ENCODE data around the gene COL27A1. TPM values are rescaled to one million over a fixed set of nuclear protein-coding genes. Genes with fewer than 3 reads are reported as not detected.
A peak's percentile ranks its signal among the peaks of the same experiment; 100 is the strongest.
"Not testable (repeated sequence)": the region's sequence is repeated elsewhere in the genome, so short reads cannot be mapped to it uniquely, and the experiment has no call there.

The COL27A1 gene
- total and polyA plus RNA-seq, 7 donors: 1.4 to 13.3 (median 4.3) TPM

- intact Hi-C loops (cut with DNase I): no loop called here
- H3K4me1 ChIP-seq: no peaks in the 10 kb centered on the region
- no peak for DNase-seq
- no peak overlapping the region for H3K27ac ChIP-seq
- WGBS, 2 donors: 92 to 94% methylated on average over 8 of the region's 8 CpGs
- no peak for TF ChIP-seq EP300 (IDR thresholded peaks at IDR 0.05)
- no peak for TF ChIP-seq POLR2A (IDR thresholded peaks at IDR 0.05)
- TF ChIP-seq CTCF (IDR thresholded peaks at IDR 0.05): no peak
- no peak for TF ChIP-seq POLR2AphosphoS5 (IDR thresholded peaks at IDR 0.05)
- H3K27me3 ChIP-seq: no peaks in the 10 kb centered on the region
- no peak overlapping the region for H3K4me3 ChIP-seq
- H3K36me3 ChIP-seq: no peaks in the 10 kb centered on the region
- H3K9me3 ChIP-seq: no peaks in the 10 kb centered on the region
Observed at GRCh38 chr9:114318416-114318815, 163.1 kb downstream of the COL27A1 start.

DNA sequence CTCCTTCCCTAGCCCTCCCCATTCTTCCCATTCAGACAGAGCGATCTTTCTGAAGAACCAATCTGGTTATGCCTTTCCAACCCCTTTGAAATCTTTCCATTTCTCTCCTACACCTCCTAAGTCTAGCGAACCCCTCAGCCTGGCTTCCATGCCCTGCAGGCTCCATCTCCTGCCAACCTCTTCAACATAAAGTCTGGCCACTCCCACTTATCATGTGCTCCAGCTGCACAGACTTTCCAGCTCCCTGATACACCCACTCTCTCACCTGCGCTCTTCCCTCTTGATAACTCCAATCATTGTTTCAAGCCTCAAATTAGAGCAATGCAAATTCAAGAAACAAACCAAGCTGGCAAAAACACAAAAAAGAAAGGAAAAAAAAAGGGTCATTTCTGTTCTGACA lies 163.8 kb downstream of the COL27A1 start:
- peak; percentile 8 for DNase-seq
- Histone ChIP-seq H3K4me3 (no peak overlapping the region), H3K27me3 (no peaks in the 10 kb centered on the region), H3K4me1 (no peaks in the 10 kb centered on the region), H3K36me3 (no peaks in the 10 kb centered on the region), H3K9me3 (no peaks in the 10 kb centered on the region), H3K27ac (no peak overlapping the region)
- intact Hi-C loops (cut with DNase I): no loop called here
- WGBS, 2 donors: 50 to 79% methylated on average over 3 of the region's 3 CpGs
- TF ChIP-seq CTCF (IDR thresholded peaks at IDR 0.05) (no peak), POLR2A (IDR thresholded peaks at IDR 0.05) (no peak), EP300 (IDR thresholded peaks at IDR 0.05) (no peak), POLR2AphosphoS5 (IDR thresholded peaks at IDR 0.05) (no peak)

GRCh38 chr9:114320710-114321109 lies 165.4 kb downstream of the COL27A1 start:
- H3K27ac ChIP-seq; H3K27me3 ChIP-seq; H3K9me3 ChIP-seq; DNase-seq; H3K4me3 ChIP-seq; H3K4me1 ChIP-seq; H3K36me3 ChIP-seq; intact Hi-C loops (cut with DNase I): not testable (repeated sequence)
- 92 to 93% methylated on average over 7 of the region's 7 CpGs for WGBS, 2 donors

- intact Hi-C loops (cut with DNase I): no loop called here
- WGBS, 2 donors: 79 to 90% methylated on average over 8 of the region's 8 CpGs
- Histone ChIP-seq H3K36me3 (no peaks in the 10 kb centered on the region), H3K27ac (no peak overlapping the region), H3K27me3 (no peaks in the 10 kb centered on the region), H3K4me1 (no peaks in the 10 kb centered on the region), H3K9me3 (no peaks in the 10 kb centered on the region), H3K4me3 (no peak overlapping the region)
- TF ChIP-seq EP300 (IDR thresholded peaks at IDR 0.05) (no peak), POLR2A (IDR thresholded peaks at IDR 0.05) (no peak), CTCF (IDR thresholded peaks at IDR 0.05) (no peak), POLR2AphosphoS5 (IDR thresholded peaks at IDR 0.05) (no peak)
- DNase-seq: no peak
Observed at GRCh38 chr9:114321759-114322158, 166.4 kb downstream of the COL27A1 start.

DNA sequence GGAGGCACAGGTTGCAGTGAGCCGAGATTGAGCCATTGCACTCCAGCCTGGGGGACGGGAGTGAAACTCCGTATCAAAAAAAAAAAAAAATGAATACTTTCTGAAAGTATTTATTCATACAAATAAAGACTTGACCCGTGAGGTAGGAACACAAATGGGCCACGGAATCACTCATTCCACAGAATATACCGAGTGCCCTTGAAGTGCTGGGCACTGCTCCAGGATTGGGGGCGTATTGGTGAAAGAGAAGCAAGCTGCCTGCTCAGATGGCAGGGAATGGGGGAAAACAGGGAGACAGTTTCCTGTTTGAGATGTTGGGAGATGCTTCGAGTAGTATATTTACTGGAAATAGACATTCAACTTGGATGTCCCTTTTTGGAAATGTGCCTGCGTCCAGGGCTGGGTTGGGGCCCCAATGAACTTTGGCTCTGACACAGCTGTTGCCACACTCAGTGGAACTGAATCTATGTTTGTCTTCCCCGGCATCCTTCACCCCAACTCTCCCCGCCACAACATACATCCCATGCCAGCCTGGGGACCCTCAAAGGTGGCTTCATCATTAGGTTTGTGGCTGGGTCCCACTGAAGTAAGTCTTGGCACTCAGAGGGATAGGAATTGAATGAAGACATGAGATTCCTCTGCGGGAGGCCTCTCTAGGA lies 167.0 kb downstream of the COL27A1 start:
- intact Hi-C loops (cut with DNase I); H3K27ac ChIP-seq; H3K4me1 ChIP-seq; H3K9me3 ChIP-seq; H3K36me3 ChIP-seq; DNase-seq; H3K4me3 ChIP-seq; H3K27me3 ChIP-seq: not testable (repeated sequence)
- WGBS, 2 donors: 78 to 80% methylated on average over 12 of the region's 12 CpGs

GRCh38 chr9:114322831-114323531 lies 167.6 kb downstream of the COL27A1 start, which contains the start of gene ORM1:
Gene ORM1, plus strand, starts transcription at chr9:114323098. Its CDS starts 36 bp downstream, at chr9:114323134.
- WGBS, 2 donors: 78 to 79% methylated on average over 4 of the region's 15 CpGs
- DNase-seq; intact Hi-C loops (cut with DNase I); H3K9me3 ChIP-seq; H3K27ac ChIP-seq; H3K4me1 ChIP-seq; H3K36me3 ChIP-seq; H3K27me3 ChIP-seq; H3K4me3 ChIP-seq: not testable (repeated sequence)

- H3K27me3 ChIP-seq; H3K27ac ChIP-seq; H3K4me1 ChIP-seq; DNase-seq; H3K9me3 ChIP-seq; H3K36me3 ChIP-seq; intact Hi-C loops (cut with DNase I); H3K4me3 ChIP-seq: not testable (repeated sequence)
- 80 to 83% methylated on average over 6 of the region's 6 CpGs for WGBS, 2 donors
Observed at GRCh38 chr9:114323849-114324248, 168.5 kb downstream of the COL27A1 start.
